GM21786 (cell line): ENCODE data around the gene GPR146.

Source experiments
- ATAC-seq: cut with Tn5 transposase; IDR thresholded peaks from one replicate; pipeline ENCODE4 v1.9.1; 2021; ENCODE audit not compliant: unreplicated experiment

The GPR146 gene

DNA sequence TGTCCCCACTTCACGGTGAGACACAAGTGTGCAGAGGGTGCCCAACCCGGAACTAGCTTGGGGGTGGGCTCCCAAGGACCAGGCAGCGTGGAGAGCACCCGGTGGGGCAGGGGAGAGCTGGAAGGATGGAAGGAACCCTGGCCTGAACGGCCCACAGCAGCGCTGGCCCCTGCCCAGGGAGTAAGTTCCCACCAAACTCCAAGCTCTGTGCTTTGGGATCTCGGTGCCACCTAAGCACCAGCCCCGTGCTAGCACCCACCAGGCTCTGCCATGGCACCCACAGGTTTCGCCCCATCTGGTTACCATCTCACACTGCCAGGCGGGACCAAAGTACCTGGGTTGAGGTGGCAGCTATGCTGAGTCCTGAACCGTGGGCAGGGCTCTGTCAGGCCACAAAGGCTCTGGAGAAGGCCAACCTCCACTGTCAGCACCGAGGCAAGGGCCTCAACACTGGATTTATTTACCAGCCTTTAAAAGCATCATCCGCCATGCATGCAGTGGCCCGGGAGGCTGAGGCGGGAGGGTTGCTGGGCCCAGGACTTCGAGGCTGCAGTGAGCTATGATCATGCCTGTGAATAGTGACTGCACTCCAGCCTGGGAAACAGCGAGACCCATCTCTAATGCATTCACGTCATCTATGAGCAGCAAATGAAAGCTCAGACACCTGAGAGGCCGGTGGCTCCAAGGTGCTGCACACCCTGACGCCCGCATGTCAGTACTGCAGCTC, 59.6 kb downstream of the GPR146 start:
- no peak for ATAC-seq

DNA sequence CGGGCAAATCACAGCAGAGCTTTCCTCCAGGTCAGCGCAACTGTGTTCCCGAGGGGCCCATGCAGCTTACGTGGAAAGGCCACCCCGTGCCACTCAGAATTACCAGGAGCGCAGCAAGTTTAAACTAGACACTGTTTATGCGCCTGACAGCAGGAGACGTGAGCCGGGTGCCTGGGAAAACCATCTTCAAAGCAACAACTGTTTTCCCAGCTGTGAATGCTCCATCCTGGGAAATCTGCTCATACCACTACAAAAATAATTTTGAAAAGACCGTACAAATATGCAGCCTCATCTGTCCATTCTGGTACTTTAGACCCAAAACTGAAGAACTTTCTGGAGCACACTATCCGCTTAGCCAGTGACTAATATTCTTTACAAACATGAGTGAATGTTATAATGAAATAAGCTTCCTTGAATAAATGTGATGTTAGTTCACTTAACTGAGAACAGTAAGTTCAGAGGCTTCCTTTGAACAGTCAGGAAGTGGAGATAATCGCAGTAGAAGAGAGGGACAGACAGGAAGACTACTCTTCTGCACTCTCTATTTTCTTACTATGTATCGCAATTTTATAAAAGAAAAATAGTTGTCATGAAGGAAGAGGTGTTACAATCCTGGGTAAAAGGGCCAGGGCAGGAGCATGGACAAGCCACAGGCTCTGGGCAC, 60.3 kb downstream of the GPR146 start:
- ATAC-seq = no peak

DNA sequence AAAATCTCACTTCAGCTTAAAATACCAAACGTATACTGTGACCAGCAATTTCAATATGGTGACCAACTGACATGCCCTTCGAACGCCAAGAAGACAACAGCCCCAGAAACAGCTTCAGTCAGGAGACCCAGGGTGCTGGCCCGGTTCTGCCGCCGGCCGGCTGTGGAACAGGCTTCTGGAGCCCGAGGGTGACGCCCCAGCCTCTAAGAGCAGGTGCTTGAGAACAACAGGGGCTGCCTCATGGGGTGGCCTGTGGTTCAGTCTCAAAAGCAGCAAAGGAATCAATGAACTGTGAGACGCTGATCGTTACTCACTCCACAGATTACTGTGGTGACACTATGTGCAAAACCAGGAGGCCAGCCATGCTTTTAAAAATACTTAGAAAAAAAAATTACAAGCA, 60.8 kb downstream of the GPR146 start:
- peak; percentile 68 for ATAC-seq

DNA sequence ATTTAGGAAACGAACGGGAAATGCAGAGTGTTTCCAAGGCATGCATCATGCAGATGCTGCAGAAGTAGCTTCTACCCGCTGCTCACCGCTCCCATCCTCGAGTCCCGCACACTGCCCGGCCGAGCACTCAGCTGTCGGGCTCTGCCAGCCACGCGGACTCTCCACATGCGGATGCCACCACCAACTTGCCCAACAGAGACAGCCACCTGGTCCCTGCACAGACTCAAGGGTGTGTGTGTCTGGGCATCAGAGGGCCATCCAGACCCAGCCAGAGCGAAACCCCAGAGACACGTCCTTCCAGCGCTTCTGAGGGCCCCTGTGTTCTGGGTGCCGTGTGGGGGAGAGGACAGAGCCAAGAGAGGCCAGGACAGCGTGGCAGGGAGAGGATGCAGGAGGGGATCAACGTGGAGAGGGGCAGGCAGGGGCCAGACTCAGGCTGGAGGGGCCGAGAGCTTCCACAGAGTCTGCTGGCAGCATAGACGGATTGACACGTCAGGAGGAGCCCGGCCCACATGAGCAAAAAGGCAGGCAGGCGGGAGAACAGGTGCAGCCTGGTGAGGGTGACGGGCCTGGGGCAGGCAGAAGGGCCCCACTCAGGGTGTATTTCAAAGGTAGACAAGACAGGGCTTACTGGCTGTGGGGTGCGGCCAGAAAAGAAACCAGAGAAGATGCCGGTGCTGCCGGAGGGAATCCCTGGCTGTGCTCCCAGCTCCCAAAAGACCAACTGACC, 61.9 kb downstream of the GPR146 start:
- no peak for ATAC-seq

DNA sequence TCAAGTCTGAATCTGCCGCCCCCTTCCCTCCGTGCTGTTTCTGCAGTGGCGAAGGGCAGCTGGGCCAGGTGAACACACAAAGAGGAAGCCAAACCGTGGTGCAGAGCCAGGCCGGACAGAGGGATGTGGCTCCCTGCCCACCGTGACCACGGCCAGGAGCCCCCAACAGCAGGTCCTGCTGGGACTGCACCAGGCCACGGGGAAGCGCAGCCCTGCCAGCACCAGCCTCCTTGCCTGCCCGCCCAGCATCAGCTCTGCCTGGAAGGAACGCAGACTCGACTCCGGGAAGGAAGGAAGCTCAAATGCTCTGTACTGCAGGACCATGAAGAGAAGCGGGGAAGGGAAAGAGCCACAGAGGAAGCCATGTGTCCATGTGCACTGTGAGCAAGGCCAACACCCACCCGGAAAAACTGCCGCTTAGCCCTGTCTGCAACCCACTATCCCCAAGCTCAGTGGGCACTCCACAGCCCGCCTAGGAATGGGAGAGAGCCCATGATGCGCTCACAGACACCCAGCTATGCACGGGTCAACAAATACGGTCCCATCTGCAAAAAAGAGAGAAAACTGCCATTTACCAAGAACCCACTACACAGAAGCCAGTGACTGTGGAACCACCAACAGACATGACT, 62.6 kb downstream of the GPR146 start:
- no peak for ATAC-seq

- ATAC-seq = no peak
Measured at GRCh38 chr7:1108264-1108920, 64.0 kb downstream of the GPR146 start.
